H1 (cell line): Measurements from ENCODE around the gene PAX7. TPM values are rescaled to one million over a fixed set of nuclear protein-coding genes. Genes with fewer than 3 reads are reported as not detected.
A peak's percentile ranks its signal among the peaks of the same experiment; 100 is the strongest.

ENCODE experiments used
- CTCF ChIA-PET: fragments of 300-600 bp; sonication (Branson Sonifier 250); formaldehyde crosslinking; loops from one replicate; lab custom pipeline; 2021; ENCODE audit not compliant: partially characterized antibody; lab: Charles Lee
- POLR2A ChIA-PET: fragments of 300-600 bp; sonication (Branson Sonifier 250); formaldehyde crosslinking; loops from one replicate; lab custom pipeline; 2021; ENCODE audit warnings: inconsistent platforms; ENCODE audit not compliant: partially characterized antibody; lab: Charles Lee
- DNase-seq, 2 experiments: peaks; one replicate each; pipeline versions ENCODE4 v3.0.0 to v3.0.0-alpha.2; 2010 to 2022; ENCODE audit warnings: low spot score in 2 of 2, low read depth in 1 of 2, mixed read lengths in 1 of 2
- FAIRE-seq: peaks from 2 replicates; lab custom pipeline; 2011; peaks lifted over from hg19 to GRCh38; lab: Jason Lieb, UNC
- H2AFZ ChIP-seq: 2 replicates; pipeline ENCODE4 v1.8.1; 2012; ENCODE audit warnings: low read length, inconsistent platforms
- H2AK5ac ChIP-seq: 2 replicates; pipeline ENCODE4 v1.6.1; 2013; ENCODE audit warnings: low read depth, low read length
- H2BK120ac ChIP-seq: replicated peaks from 2 replicates; pipeline ENCODE3; 2013; ENCODE audit warnings: low read depth, low read length, inconsistent platforms
- H2BK12ac ChIP-seq: 2 replicates; pipeline ENCODE4 v1.6.1; 2013; ENCODE audit warnings: low read depth, low read length
- H2BK15ac ChIP-seq: 2 replicates; pipeline ENCODE4 v1.6.1; 2013; ENCODE audit warnings: low read length
- H2BK20ac ChIP-seq: 2 replicates; pipeline ENCODE4 v1.6.1; 2013; ENCODE audit warnings: low read length
- H2BK5ac ChIP-seq: 2 replicates; pipeline ENCODE4 v1.6.1; 2013; ENCODE audit warnings: low read depth, low read length
- H3K14ac ChIP-seq: 2 replicates; pipeline ENCODE4 v1.6.1; 2013; ENCODE audit warnings: inconsistent platforms; ENCODE audit not compliant: insufficient read length
- H3K18ac ChIP-seq: 2 replicates; pipeline ENCODE4 v1.6.1; 2013; ENCODE audit warnings: low read length; ENCODE audit errors: extremely low read depth
- H3K23ac ChIP-seq: 2 replicates; pipeline ENCODE4 v1.6.1; 2013; ENCODE audit warnings: inconsistent platforms; ENCODE audit not compliant: insufficient read length
- H3K23me2 ChIP-seq: 2 replicates; pipeline ENCODE4 v1.6.1; 2013; ENCODE audit warnings: low read depth, low read length
- H3K27ac ChIP-seq: 2 replicates; pipeline ENCODE4 v1.6.1; 2011; ENCODE audit warnings: low read depth, low read length, inconsistent platforms
- H3K27me3 ChIP-seq, 4 experiments: replicated peaks in 1 of 4; 1 replicate in 1 of 4; 2 replicates in 3 of 4; pipeline versions ENCODE4 v1.6.1 to v1.8.1; 2011 to 2013; ENCODE audit warnings: low read length in 3 of 4, mild to moderate bottlenecking in 3 of 4, inconsistent platforms in 2 of 4, mixed read lengths in 2 of 4, moderate library complexity in 1 of 4; ENCODE audit not compliant: control insufficient read depth in 3 of 4, insufficient read depth in 3 of 4; ENCODE audit errors: extremely low read depth in 1 of 4
- H3K36me3 ChIP-seq, 4 experiments: 2 replicates each; pipeline versions ENCODE4 v1.6.1 to v1.8.1; 2011 to 2013; ENCODE audit warnings: mild to moderate bottlenecking in 4 of 4, low read length in 3 of 4, moderate library complexity in 2 of 4, control low read depth in 1 of 4, inconsistent platforms in 1 of 4; ENCODE audit not compliant: insufficient read depth in 4 of 4, control insufficient read depth in 2 of 4
- H3K4ac ChIP-seq: replicated peaks from 2 replicates; pipeline ENCODE3; 2013; ENCODE audit warnings: low read length, low read depth, mixed read lengths, inconsistent platforms; ENCODE audit not compliant: insufficient read length
- H3K4me1 ChIP-seq, 4 experiments: replicated peaks in 1 of 4; 1 replicate in 1 of 4; 2 replicates in 3 of 4; pipeline versions ENCODE4 v1.6.1 to v1.8.1; 2011 to 2013; ENCODE audit warnings: low read length in 3 of 4, inconsistent platforms in 2 of 4, mixed read lengths in 1 of 4; ENCODE audit not compliant: insufficient read depth in 4 of 4, control insufficient read depth in 3 of 4
- H3K4me2 ChIP-seq, 2 experiments: 2 replicates each; pipeline versions ENCODE4 v1.6.1 to v1.8.1; 2011 to 2013; ENCODE audit warnings: low read depth in 2 of 2, low read length in 2 of 2, control low read depth in 1 of 2, inconsistent platforms in 1 of 2, mild to moderate bottlenecking in 1 of 2; ENCODE audit not compliant: insufficient read depth in 1 of 2
- H3K4me3 ChIP-seq, 4 experiments: fragments of 200-600, 300-600 bp in 1 of 4; sonication (generic), shearing (Covaris generic), sonication (Bioruptor Twin) in 1 of 4; 2 replicates each; pipeline versions ENCODE4 v1.5.1 to v1.8.1; 2011 to 2016; ENCODE audit warnings: low read length in 4 of 4, low read depth in 3 of 4, control low read depth in 2 of 4, inconsistent platforms in 2 of 4, mild to moderate bottlenecking in 2 of 4, mixed read lengths in 1 of 4, moderate library complexity in 1 of 4; ENCODE audit not compliant: insufficient read depth in 2 of 4; ENCODE audit errors: extremely low read depth in 1 of 4
- H3K56ac ChIP-seq: replicated peaks from 2 replicates; pipeline ENCODE3; 2013; ENCODE audit warnings: low read depth, mild to moderate bottlenecking, mixed read lengths, low read length, inconsistent platforms; ENCODE audit not compliant: insufficient read length
- H3K79me1 ChIP-seq: 2 replicates; pipeline ENCODE4 v1.6.1; 2013; ENCODE audit warnings: low read depth, low read length, control low read depth
- H3K79me2 ChIP-seq, 2 experiments: 2 replicates each; pipeline versions ENCODE4 v1.6.1 to v1.8.1; 2012 to 2013; ENCODE audit warnings: low read length in 2 of 2, mild to moderate bottlenecking in 2 of 2, inconsistent platforms in 1 of 2; ENCODE audit not compliant: insufficient read depth in 2 of 2, control insufficient read depth in 1 of 2
- H3K9ac ChIP-seq, 4 experiments: replicated peaks in 1 of 4; 1 replicate in 1 of 4; 2 replicates in 3 of 4; pipeline versions ENCODE4 v1.6.1 to v1.8.1; 2011 to 2013; ENCODE audit warnings: low read depth in 3 of 4, low read length in 3 of 4, control low read depth in 2 of 4, mild to moderate bottlenecking in 2 of 4, moderate library complexity in 2 of 4, inconsistent platforms in 1 of 4; ENCODE audit errors: extremely low read depth in 1 of 4
- H3K9me3 ChIP-seq, 2 experiments: 2 replicates each; pipeline versions ENCODE4 v1.6.1 to v1.8.1; 2012 to 2013; ENCODE audit warnings: mild to moderate bottlenecking in 2 of 2, moderate library complexity in 2 of 2, control low read depth in 1 of 2, inconsistent platforms in 1 of 2, low read depth in 1 of 2, low read length in 1 of 2, mixed read lengths in 1 of 2; ENCODE audit not compliant: insufficient read depth in 2 of 2
- H4K20me1 ChIP-seq, 2 experiments: replicated peaks in 1 of 2; 2 replicates each; pipeline versions ENCODE3 to v1.8.1; 2011 to 2013; ENCODE audit warnings: inconsistent platforms in 2 of 2, low read length in 2 of 2, mild to moderate bottlenecking in 1 of 2; ENCODE audit not compliant: insufficient read depth in 2 of 2, control insufficient read depth in 1 of 2
- H4K5ac ChIP-seq: 2 replicates; pipeline ENCODE4 v1.6.1; 2013; ENCODE audit warnings: low read length, low read depth, mixed read lengths, inconsistent platforms; ENCODE audit not compliant: insufficient read length
- H4K8ac ChIP-seq: 2 replicates; pipeline ENCODE4 v1.8.0; 2013; ENCODE audit warnings: mild to moderate bottlenecking, moderate library complexity, low read length, inconsistent platforms; ENCODE audit not compliant: insufficient read depth; ENCODE audit errors: extremely low read depth
- H4K91ac ChIP-seq: replicated peaks from 2 replicates; pipeline ENCODE3; 2013; ENCODE audit warnings: low read length, mixed read lengths, inconsistent platforms; ENCODE audit not compliant: insufficient read length
- BACH1 ChIP-seq: IDR thresholded peaks from 2 replicates; pipeline ENCODE4 v1.6.1; 2012; ENCODE audit warnings: low read length, improper control_type of control experiment
- CEBPB ChIP-seq: IDR thresholded peaks from 2 replicates; pipeline ENCODE4 v1.6.1; 2012; ENCODE audit warnings: low read depth, low read length
- GABPA ChIP-seq: IDR thresholded peaks from 2 replicates; pipeline ENCODE4 v1.6.1; 2011; ENCODE audit warnings: mild to moderate bottlenecking, low read length, moderate library complexity, borderline replicate concordance; ENCODE audit not compliant: insufficient read depth
- WGBS, 2 experiments: shearing (Covaris generic) in 1 of 2; methylation state at CpG; one replicate each; pipeline versions ENCODE4 v1.1.6 to v1.1.7; 2013 to 2015; ENCODE audit warnings: low lambda C conversion rate in 2 of 2, mixed read lengths in 2 of 2, inconsistent platforms in 1 of 2, low coverage in 1 of 2, missing lambda C conversion rate in 1 of 2; ENCODE audit not compliant: insufficient replicate concordance in 2 of 2, insufficient coverage in 1 of 2, insufficient read length in 1 of 2; ENCODE audit errors: extremely low coverage in 1 of 2, missing lambda C conversion rate in 1 of 2; 5-methylcytosine and 5-hydroxymethylcytosine counted together
- polyA plus RNA-seq, 7 experiments: library from polyadenylated mRNA; depleted of rRNA in 3 of 7; stranded (reverse) in 5 of 7; unstranded in 2 of 7; fragments of >200 nt in 5 of 7; fragments of 200-250 nt in 2 of 7; gene quantifications; 1 replicate in 5 of 7; 2 replicates in 1 of 7; 4 replicates in 1 of 7; pipeline versions ENCODE4 v1.2.1 to v1.2.3, GENCODE V29; 2011 to 2013; ENCODE audit warnings: missing spikeins in 2 of 7, mixed read lengths in 2 of 7
- total RNA-seq: library from RNA; stranded (reverse); fragmentation: NEBNext Ultra II Directional; extraction: Animal tissue kit (Norgen Biotek cat#: 25700); gene quantifications from 2 replicates; pipeline ENCODE4 v1.2.1, GENCODE V29; 2021

The PAX7 gene
- total and polyA plus RNA-seq, 2 of the 8 experiments (the other 6 are each of a cell fraction or from before 2014, with no cell fraction given), result not detected

DNA sequence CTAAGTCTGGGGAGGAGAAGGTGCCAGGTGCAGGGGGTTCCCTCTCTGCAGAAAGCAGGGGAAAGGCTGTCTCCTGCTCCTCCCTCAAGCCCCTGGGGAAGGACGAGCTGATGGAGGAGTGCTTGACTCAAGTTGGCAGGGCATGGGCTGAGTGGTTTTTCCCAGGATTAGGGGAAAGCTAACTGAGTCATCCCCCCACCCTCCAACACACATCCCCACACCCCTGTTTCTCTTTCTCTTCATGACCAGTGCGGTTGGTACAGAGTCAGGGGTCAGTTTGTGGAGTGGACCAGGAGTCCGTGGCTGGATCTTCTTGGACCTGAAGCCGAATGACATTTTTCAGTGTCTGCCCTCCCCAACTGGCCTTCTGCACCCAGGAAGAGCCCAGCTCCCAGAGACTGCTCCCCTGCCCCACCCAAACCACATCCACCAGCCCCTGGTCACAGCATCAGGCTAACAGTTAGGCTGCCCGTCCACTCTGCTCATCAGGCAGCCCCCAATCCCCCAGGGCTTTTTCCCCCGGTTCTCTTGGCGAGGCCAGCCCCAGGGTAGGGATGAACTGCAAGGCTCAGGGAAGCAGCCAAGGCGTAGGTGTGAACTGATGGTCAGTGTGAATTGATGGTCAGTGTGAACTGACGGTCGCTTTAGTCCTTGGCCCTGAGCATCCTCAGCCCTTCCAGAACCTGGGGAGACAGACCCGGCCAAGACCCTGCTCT is 81.0 kb downstream of the PAX7 start:
- H2AFZ ChIP-seq, result no peak overlapping the region
- no peak overlapping the region for H3K18ac ChIP-seq
- H2BK120ac ChIP-seq, result no peak overlapping the region
- no peak overlapping the region for H3K14ac ChIP-seq
- no peaks in the 10 kb centered on the region for H3K36me3 ChIP-seq
- H3K56ac ChIP-seq, result no peak overlapping the region
- H4K8ac ChIP-seq, result no peak overlapping the region
- H2AK5ac ChIP-seq, result no peak overlapping the region
- no peak overlapping the region for H2BK12ac ChIP-seq
- 87% methylated on average over 11 of the region's 11 CpGs; no CpG with 5 or more reads in 1 of the 2 experiments for WGBS, 2 experiments
- TF ChIP-seq GABPA (no peak), BACH1 (peak; percentile 78), CEBPB (no peak)
- no peaks in the 10 kb centered on the region for H4K20me1 ChIP-seq
- H2BK20ac ChIP-seq, result no peak overlapping the region
- no peaks in the 10 kb centered on the region for H3K9me3 ChIP-seq
- H3K79me2 ChIP-seq, result no peaks in the 10 kb centered on the region
- H3K4ac ChIP-seq, result no peak overlapping the region
- H4K5ac ChIP-seq, result no peak overlapping the region
- H3K4me1 ChIP-seq, result peaks cover 0 to 6% (median 1%) of the 10 kb centered on the region in 4 experiments; a peak in 2 of 7 replicates
- H2BK5ac ChIP-seq, result no peak overlapping the region
- no peak overlapping the region for H3K23ac ChIP-seq
- no peak overlapping the region for H3K4me3 ChIP-seq
- H3K27ac ChIP-seq, result no peak overlapping the region
- H3K9ac ChIP-seq, result no peak overlapping the region
- H4K91ac ChIP-seq, result no peak overlapping the region
- FAIRE-seq (no peak), DNase-seq (no peak)
- H3K23me2 ChIP-seq, result peaks cover 4% of the 10 kb centered on the region; the same call in 1 of the 2 replicates
- CTCF ChIA-PET, result interaction anchor here (1.1 to 1.2 kb wide), 4 partner anchors 10 to 161 kb away, joined by 3 to 4 read pairs (median 3); no protein-coding TSS in a partner anchor
- no peak overlapping the region for H2BK15ac ChIP-seq
- peaks cover 8 to 19% (median 19%) of the 10 kb centered on the region in 4 experiments for H3K27me3 ChIP-seq
- POLR2A ChIA-PET, result interaction anchor here (1.0 kb wide), 1 partner anchor 10 kb away, joined by 3 read pairs; no protein-coding TSS in a partner anchor
- no peak overlapping the region for H3K4me2 ChIP-seq
- no peaks in the 10 kb centered on the region for H3K79me1 ChIP-seq
